Dermis blood vessel endothelial cell (primary cell): ENCODE results near the gene SRGAP2B. TPM values are rescaled to one million over a fixed set of nuclear protein-coding genes. Genes with fewer than 3 reads are reported as not detected.
"Not testable (repeated sequence)": the region's sequence is repeated elsewhere in the genome, so short reads cannot be mapped to it uniquely, and the experiment has no call there.

Source experiments
- DNase-seq: peaks from one replicate; pipeline ENCODE4 v3.0.0; 2010
- total RNA-seq: library from RNA; depleted of rRNA; stranded (reverse); fragments of >200 nt; gene quantifications from 2 replicates; pipeline ENCODE4 v1.2.3, GENCODE V29; 2014

Gene SRGAP2B
- total RNA-seq, 1 donor from 2014 or later = 142 TPM

GRCh38 chr1:144995833-144996410, 99.2 kb downstream of the SRGAP2B start:
- DNase-seq = peak; percentile 10

GRCh38 chr1:144992915-144993314, 102.2 kb downstream of the SRGAP2B start:
- peak; percentile 70 for DNase-seq

GRCh38 chr1:144990611-144991010, 104.5 kb downstream of the SRGAP2B start:
- not testable (repeated sequence) for DNase-seq

- DNase-seq = not testable (repeated sequence)
Observed at GRCh38 chr1:144987131-144987530, 108.0 kb downstream of the SRGAP2B start.

- DNase-seq = not testable (repeated sequence)
Observed at GRCh38 chr1:144986171-144986860, 108.8 kb downstream of the SRGAP2B start.

- DNase-seq = not testable (repeated sequence)
Observed at GRCh38 chr1:144985550-144986170, 109.5 kb downstream of the SRGAP2B start.

- not testable (repeated sequence) for DNase-seq
Observed at GRCh38 chr1:144982802-144983525, 112.2 kb downstream of the SRGAP2B start.

- DNase-seq = not testable (repeated sequence)
Observed at GRCh38 chr1:144981157-144981556, 114.0 kb downstream of the SRGAP2B start.

- DNase-seq = not testable (repeated sequence)
Observed at GRCh38 chr1:144979960-144980595, 115.0 kb downstream of the SRGAP2B start.

- not testable (repeated sequence) for DNase-seq
Observed at GRCh38 chr1:144977856-144978255, 117.3 kb downstream of the SRGAP2B start.

- DNase-seq = not testable (repeated sequence)
Observed at GRCh38 chr1:144971936-144972335, 123.2 kb downstream of the SRGAP2B start.

- DNase-seq = not testable (repeated sequence)
Observed at GRCh38 chr1:144966488-144966887, 128.6 kb downstream of the SRGAP2B start.

- DNase-seq = not testable (repeated sequence)
Observed at GRCh38 chr1:144964765-144965164, 130.4 kb downstream of the SRGAP2B start.

GRCh38 chr1:144964186-144964585, 130.9 kb downstream of the SRGAP2B start:
- not testable (repeated sequence) for DNase-seq

GRCh38 chr1:144963571-144963970, 131.6 kb downstream of the SRGAP2B start:
- not testable (repeated sequence) for DNase-seq

GRCh38 chr1:144961604-144962583, 133.2 kb downstream of the SRGAP2B start:
- not testable (repeated sequence) for DNase-seq

GRCh38 chr1:144960929-144961488, 134.1 kb downstream of the SRGAP2B start:
- not testable (repeated sequence) for DNase-seq

GRCh38 chr1:144948390-144948789, 146.7 kb downstream of the SRGAP2B start:
- not testable (repeated sequence) for DNase-seq

GRCh38 chr1:144947495-144947894, 147.6 kb downstream of the SRGAP2B start:
- not testable (repeated sequence) for DNase-seq
